ENCODE results near the gene GREM2.

Gene GREM2

DNA sequence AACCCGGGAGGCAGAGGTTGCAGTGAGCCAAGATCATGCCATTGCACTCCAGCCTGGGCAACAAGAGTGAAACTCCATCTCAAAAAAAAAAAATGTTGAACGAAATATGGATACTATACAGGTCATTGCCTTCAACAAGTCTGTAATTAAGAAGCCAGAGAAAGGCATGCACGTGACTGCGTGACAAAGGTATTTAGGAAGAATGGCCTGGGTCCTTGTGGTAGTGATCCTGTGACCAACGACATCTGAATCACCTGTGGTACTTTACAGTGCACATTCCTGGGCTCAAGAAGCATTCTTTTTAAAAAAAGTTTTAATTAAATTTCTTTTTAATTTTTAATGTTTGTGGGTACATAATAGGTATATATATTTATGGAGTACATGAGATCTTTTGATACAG is 115.0 kb downstream of the GREM2 start:
- DNase-seq: no peak

DNA sequence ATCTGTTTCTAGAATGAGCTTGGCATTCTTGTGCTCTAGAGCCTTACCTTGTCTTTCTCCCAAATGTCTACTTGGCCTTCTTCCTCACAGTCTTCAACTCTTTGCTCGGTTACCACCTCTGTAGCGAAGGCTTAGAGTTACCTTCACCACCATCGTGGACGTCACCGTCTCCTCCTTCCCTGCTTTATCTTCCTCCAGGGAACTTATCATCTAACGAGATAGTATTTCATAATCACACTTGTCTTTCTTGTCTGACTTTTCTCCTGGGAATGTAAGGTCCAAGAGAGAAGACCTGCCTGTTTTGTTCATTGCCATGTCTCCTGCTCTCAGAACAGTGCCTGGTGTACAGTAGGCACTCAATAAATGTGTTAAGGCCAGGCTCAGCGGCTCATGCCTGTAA is 115.6 kb downstream of the GREM2 start:
- no peak for DNase-seq

DNA sequence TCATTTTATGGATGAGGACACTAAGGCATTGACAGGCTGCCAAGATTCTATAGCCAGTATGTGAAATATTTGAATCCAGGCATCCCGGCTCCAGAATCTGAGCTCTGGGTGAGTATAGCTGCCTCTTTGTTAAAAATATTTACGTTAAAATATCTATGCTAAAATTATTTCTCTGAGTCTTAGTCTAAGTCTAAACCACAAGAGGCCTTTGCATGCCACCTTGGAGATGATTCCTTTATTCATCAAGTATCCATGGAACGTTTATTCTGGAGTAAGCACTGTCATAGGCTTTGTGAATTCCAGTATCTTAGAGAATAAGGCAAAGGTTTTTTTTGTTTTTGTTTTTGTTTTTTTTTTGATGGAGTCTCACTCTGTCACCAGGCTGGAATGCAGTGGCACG is 116.4 kb downstream of the GREM2 start:
- DNase-seq: no peak

DNA sequence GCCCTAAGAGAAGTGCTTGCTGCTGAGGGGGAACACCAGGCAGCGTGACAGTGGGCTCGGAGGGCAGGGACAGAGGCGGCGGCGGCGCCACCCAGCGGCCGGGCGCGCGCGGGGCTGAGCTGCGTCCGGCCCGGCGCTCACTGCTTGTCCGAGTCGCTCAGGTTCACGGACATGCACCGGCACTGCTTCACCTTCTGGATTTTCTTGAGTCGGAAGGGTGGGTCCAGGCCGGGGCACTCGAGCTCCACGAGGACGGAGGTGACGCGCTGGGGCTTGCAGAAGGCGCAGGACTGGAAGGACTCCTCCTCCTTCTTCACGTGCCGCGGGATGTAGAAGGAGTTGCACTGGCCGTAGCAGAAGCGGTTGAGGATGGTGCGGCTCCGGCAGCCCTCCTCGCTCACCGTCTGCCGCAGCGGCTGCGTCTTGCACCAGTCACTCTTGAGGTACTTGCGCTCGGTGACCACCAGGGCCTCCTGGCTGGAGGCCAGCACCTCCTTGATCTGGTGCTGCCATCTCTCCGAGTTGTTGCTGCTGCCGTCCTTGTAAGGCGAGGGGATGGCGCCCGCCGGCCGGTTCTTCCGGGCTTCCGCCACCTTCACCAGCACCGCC is 119.0 kb downstream of the GREM2 start:
- peak; percentile 24 for DNase-seq

DNA sequence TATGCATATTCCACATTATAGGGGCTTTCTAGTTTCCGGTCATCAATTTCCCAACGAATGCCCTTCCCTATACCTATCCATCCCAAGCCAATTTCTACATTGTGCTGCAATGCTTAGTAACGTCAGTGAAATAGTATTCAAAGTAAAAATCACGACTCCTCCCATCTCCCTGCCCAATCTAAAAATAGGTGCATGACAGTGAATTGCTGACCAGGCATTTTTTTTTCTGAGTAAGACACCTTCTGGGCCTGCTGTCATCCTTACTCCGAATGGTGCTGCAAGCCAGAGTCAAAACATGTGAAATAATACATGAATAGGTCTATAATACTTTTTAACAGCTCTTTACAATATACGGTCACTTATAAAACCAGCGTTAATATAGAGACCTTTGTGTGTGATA is 120.2 kb downstream of the GREM2 start:
- no peak for DNase-seq

DNA sequence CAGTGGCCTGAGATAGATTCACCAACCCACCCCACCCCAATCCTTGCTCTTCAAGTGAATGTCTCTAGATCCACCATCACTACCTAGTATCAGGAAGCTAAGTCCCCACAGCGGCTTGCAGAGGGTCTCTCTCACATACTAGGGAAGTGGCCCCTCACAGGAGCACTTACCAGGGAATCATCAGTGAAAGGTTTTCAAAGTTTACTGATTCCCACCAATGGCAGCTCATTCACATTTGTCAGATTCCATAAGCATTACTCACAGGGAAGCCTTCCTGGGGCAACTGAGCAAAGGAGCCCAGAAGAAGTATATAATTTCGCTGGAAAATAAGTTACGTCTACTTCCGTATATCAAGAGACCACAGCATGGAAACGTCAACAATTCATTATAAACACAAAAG is 120.8 kb downstream of the GREM2 start:
- DNase-seq: no peak

DNA sequence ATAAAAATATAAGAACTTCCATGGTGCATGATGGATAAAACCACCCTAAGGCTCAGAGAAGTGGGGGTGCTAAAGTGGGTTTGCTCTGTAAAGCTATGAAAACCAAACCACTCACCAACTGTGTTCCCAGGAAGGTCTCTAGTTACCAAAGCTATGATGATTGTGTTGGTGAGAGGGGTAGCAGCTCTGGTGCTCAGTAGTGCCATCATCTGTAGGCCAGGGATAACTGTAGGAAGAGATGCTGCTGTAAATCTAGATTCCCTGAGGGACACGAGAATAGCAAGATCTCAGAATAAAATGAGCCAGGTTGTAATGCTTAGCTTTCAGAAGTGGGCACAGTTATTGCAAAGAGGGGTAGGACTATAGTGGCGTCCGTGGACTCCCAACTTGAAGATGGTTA is 124.5 kb downstream of the GREM2 start:
- DNase-seq: no peak

DNA sequence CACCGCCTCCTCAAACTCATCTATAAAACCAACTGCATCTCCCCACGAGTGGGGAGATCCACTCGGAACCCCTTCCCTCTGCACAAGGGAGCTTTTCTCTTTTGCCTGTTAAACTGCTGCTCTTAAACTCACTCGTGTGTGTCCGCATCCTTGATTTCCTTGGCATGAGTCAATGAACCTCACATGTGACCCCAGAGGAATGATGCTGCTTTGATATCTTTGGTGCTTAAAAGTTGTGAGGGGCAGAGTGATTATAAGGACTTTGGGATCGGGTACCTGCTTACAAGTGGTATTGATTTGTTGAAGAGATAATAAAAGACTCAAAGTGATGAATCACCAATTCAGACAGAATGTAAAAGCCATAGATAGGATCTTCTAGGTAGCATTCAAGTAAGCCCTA is 125.3 kb downstream of the GREM2 start:
- no peak for DNase-seq

DNA sequence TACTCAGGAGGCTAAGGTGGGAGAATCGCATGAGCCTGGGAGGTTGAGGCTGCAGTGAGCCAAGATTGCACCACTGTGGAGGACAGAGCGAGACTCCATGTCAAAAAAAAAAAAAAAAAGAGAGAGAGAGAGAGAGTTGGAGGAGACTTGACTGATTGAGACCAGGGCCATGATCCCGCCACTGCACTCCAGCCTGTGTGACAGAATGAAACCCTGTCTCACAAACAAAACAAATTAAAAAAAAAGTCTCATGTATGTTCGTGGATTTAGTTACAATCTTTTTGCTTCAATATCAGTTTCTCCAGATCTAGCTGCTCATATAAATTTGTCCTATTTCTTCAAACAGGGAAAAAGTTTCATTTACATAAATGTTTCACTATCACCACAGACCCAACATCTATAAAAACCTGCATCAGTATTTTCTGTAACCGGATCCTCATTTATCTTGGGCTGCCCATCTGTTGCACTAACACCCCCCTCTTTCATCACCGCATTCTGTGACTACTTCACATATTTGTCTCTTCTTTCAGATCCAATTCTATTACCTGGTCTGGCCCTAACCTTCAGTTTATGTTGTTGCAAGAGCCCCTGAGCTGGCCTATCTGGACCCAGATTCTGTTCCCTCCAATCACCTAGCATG is 127.0 kb downstream of the GREM2 start:
- DNase-seq: no peak

DNA sequence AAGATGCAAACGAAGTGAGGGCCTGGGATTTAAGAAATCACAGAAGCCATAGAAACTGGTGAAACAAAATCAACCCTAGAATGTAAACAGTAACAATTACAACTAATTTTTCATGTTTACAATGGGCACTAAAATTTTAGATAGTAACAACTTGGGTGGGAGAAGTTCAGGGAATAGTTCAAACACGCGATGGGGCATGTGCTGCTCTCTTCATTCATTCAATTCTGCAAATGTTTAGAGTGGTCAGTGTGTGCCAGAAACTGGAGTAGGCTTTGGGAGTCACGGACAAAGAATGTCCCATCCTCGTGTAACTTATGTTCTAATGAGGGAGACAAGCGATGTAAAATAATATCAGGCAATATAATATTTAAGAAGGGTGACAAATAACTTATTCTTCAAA is 133.4 kb downstream of the GREM2 start:
- no peak for DNase-seq

DNA sequence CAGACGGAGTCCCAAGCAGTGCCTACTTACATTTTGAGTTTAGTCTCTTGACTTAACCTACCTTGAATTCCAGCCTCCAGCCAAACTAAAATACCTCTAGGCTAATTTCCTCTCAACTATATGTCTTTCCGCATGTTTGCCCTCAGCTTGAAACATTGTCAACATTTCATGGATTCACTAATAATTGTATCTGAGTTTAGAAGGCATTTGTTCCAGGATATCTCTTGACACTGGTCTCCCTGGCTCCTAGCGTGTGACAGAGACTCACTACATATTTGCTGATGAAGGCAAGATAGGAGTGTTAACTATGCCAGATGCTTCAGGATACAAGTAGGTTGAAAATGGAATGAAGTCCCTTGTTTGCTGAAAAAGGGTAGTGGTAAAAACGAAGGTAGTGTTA is 136.1 kb downstream of the GREM2 start:
- DNase-seq: no peak

DNA sequence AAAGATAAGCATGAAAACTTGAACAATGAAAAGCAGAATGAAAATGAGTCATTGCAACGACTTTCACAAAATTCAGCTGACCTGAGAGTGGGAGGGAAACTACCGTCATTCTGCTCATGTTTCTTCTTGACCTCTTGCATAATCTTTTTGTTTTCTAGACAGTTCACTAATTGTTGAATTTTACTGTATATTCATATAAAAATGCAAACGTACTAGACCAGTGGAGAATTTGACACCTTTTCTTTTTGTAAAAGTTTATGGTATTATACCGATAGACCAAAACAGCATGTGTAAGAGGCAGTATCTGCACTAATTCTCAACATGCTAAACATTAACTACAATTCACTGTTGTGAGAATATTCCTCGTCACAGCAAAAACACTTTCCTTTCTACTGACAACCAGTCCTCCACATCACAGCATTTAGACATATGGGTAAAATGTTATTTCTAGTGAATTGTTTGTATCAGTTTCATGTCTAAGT is 137.8 kb downstream of the GREM2 start:
- DNase-seq: no peak

DNA sequence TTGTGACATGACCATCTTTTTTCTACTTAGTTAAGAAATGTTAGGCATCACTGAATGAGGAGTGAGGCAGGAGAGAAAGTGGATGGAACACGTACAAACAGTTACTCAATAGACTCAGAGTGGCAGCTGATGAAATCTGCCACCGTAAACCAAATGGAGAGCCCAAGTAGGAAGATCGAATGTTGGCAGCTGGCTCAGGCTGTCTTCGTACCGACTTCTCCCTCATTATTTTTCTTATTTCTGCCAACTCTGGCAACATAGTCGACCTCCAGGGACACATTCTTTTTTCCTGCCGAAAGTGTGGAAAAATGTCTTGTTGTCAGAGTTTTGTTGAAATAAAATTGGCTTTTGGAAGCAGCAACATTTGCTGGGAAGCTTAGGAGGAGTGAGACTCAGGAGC is 143.3 kb downstream of the GREM2 start:
- no peak for DNase-seq

DNA sequence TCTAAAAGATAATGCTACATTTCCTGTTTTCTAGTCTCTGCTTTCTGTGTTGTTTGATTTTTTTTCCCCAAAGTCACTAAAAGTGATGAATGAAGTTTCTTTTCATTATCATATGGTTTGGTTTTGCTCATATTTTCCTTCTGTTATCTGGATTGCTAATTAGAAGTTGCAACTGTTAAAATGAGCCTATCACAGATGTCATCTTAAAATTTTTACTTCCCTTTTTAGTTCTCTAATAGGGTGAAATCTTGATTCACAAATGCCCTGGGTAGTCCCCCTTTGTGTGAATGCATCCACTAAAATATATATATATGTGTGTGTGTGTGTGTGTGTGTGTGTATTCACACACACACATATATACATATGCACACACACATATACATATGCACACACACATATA is 144.1 kb downstream of the GREM2 start:
- DNase-seq: no peak

DNA sequence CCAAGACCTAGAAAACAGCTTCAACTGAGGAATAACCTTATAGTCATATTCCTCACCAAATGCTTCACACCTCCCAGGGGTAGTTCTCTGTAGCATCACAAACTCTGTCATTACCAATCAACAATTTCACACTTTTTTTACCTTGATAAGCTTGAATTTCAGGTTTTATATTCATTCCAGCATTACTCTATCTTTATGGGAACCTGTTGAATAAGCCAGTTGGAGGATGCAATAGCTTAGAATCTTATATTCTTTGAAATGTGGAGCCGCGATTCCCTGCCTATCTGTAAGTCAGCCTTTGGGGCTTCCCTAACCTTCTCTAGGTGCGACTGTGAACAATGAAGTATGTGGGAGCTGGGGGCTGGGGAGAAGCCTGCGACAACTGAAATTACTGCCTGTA is 145.4 kb downstream of the GREM2 start:
- DNase-seq: no peak

DNA sequence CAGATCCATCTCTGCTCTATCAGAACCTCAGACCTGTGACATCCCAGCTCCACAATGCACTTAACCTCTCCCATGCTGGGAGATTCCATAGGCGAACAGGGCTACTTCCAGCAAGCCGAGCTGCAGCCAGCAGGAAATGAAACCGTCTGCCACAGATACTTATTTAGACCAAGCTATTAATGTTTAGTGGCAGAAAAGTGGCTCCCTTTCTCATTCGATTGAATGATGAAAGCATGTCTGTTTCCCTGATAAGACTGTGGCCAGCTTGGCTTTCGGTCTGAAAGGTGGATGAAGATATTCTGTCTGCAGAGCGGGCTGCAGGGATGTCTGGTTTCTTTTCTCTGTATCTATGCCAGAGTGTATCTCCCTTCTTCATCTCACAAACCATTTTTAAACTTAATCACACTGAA is 146.4 kb downstream of the GREM2 start:
- no peak for DNase-seq

DNA sequence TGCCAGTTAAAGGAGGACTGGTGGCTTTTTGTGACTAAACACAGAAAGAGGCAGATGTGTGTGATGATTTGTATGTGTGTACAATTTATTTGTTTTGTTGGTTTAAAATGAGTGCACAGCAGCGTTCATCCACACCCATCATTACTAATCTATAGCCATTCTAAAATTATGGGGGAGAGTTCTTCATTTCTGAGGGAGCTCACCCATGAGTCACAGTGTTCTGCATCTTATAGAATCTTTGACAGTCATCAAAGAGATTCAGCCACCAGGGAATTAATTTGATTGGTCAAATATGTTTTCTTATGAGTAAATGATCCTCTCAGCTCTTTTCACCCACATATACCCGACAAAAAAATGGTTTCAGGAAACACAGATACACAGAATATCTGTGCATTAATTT is 147.9 kb downstream of the GREM2 start:
- no peak for DNase-seq

DNA sequence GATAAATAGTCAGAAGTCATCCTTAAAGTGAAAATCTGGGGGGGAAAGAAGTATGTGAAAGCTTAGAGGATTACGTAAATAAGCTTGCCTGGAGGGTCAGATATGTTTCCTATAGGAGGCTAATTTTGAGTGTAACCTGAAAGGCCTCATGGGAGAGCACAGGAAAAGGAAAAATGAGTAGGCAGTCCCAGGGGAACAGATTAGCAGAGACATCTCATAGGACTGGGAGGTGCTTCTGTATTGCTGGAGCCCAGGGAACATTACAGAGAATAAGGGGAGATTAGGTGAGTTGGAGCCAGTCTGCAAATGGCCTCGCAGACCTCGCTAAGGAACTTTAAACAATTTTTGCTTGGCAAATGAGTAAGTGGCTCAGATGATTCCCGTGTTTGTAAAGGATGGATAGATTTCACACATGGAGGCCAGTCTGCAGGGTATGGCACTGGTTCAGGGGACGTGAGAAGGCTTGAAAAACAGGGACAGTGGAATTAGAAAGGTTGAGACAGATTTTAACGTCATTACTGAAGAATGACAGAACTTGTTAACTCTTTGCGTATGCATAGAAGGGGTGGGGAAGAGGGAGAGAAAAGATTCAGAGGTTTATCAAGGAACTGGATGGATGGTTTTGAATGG is 149.1 kb downstream of the GREM2 start:
- DNase-seq: no peak

DNA sequence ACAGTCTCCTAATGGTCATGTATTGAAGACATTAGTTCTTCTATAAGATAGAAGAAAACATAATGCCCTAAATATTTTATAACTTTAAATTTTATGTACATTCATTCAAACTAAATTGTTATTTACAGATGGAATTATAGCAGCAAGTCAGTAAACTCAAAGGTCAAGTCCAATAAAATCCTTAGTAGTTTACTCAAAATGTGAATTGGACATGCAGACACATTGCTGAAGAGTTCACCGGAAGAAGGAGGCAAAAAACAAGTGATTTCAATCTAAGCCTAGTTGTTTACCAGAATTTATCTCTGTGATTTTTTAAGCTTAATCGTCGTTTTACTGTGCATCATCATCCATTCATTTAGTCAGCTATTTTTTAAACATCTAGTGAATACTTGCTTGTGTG is 149.7 kb downstream of the GREM2 start:
- DNase-seq: no peak

DNA sequence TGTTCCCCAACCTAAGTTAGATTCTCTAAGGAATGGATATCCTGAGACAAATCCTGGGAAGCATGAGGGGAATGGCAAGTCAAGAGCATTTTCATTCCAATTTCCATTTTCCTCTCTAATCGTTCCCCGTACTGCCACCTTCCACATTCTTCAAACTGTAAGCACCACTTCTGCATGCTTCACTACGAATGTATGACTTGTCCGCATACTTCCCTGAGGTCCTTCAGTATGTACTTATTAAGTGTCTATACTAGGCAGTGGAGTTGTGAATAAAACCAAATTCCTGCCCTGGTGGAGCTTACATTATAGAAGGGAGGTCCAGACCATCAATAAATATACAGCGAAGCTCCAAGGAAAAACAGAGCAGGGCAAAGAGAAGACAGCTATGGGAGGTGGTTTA is 154.8 kb downstream of the GREM2 start:
- DNase-seq: no peak

DNA sequence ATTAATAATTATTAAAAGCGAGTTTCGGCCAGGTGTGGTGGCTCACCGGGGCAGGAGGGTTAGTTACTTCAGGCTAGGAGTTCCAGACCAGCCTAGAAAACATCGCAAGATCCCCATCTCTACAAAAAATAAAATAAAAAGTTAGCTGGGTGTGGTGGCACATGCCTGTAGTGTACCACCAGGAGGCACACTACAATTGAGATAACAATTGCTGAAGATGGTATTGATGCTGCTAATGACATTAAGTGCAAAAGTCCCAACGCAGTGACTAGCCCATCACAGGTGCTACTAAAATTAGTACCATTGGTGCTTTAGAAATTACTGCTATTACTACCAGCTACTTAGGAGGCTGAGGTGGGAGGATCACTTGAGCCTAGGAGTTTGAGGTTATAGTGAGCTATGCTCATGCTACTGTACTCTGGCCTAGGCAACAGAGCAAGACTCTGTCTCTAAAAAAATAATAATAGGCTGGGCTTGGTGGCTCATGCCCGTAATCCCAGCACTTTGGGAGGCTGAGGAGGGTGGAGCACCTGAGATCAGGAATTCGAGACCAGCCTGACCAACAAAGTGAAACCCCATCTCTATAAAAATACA is 156.6 kb downstream of the GREM2 start:
- DNase-seq: no peak

DNA sequence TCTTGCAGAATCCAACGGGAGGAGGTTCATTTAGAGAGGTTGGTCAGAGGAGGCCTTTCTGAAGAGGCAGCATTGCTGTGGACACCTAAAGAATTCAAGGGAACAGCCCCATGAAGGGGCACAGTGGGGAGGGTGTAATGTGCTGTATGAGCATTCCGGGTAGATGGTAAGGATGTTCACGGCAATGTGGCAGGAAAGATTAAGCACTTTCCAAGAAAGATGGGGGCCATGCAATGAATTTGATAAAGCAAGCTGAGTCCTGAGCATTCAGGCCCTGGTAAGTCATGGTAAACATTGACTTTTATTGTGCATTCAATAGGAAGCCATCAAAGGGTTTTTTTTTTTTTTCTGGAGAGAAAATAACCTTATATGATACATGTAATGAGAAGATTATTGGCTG is 166.6 kb downstream of the GREM2 start:
- no peak for DNase-seq

DNA sequence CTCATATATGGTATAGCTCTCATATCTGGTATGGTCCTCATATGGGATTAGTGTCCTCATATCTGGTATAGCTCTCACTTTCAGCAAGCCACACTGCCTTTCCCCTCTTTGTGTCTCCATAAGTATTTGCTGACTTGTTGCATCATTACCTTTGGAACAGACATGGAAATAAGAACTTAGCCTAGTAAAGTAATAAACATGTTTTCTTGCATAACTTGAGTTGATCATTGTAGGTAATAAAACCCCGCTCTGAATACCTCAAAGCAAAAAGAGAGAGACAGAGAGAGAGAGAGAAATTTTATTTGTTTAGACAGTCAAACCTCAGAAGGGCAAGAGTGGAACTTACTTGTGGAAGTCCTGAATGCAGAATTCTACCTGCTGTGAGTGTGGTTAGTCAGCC is 170.3 kb downstream of the GREM2 start:
- no peak for DNase-seq

Data from DMS 273 treated with DMSO at 0.1 percent for 48 hours (cell line).